ENCODE data around the gene EML2.

DNA sequence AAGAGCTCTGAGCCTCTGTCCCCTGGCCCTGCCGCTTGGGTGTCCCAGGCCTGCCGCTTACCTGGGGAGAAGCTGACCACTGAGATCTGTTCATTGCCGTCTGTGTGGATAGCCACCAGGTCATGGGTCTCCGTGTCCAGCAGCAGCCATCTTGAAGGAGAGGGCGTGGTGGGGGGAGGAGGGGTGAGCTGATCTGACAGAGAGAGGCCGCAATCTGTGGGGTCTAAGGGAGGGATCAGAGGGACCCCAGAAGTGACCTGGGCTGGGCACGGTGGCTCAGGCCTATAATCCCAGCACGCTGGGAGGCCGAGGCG lies 22.5 kb downstream of the EML2 start:
- TF ChIP-seq, protein P1, sequence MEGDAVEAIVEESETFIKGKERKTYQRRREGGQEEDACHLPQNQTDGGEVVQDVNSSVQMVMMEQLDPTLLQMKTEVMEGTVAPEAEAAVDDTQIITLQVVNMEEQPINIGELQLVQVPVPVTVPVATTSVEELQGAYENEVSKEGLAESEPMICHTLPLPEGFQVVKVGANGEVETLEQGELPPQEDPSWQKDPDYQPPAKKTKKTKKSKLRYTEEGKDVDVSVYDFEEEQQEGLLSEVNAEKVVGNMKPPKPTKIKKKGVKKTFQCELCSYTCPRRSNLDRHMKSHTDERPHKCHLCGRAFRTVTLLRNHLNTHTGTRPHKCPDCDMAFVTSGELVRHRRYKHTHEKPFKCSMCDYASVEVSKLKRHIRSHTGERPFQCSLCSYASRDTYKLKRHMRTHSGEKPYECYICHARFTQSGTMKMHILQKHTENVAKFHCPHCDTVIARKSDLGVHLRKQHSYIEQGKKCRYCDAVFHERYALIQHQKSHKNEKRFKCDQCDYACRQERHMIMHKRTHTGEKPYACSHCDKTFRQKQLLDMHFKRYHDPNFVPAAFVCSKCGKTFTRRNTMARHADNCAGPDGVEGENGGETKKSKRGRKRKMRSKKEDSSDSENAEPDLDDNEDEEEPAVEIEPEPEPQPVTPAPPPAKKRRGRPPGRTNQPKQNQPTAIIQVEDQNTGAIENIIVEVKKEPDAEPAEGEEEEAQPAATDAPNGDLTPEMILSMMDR (IDR thresholded peaks at IDR 0.05), result no peak
- TF ChIP-seq POLR2A (IDR thresholded peaks at IDR 0.05), result no peak
